Measurements from ENCODE around the gene SLC26A9.
"Not testable (repeated sequence)": the region's sequence is repeated elsewhere in the genome, so short reads cannot be mapped to it uniquely, and the experiment has no call there.

SLC26A9 gene

DNA sequence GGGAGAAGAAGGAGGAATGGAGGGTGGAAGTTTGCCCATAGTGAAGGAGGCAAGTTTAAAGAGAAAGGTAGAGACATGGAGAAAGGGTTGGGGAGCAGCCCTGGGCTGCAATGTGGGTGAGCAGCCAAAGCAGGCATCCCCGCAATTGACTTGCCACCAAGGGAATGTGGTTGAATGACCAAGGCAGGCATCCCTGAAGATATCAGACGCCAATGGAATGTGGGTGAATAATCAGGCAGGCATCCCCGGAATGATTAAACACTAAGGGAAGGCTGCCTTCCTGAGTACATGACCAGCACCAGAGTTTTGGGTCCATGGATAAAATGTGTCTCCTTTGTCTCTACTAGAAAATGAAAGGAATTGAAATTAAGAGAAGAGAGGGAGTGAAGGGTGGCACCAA lies 53.5 kb downstream of the SLC26A9 start:
- peak; percentile 57 for DNase-seq (ENCODE audit: low read depth)

DNA sequence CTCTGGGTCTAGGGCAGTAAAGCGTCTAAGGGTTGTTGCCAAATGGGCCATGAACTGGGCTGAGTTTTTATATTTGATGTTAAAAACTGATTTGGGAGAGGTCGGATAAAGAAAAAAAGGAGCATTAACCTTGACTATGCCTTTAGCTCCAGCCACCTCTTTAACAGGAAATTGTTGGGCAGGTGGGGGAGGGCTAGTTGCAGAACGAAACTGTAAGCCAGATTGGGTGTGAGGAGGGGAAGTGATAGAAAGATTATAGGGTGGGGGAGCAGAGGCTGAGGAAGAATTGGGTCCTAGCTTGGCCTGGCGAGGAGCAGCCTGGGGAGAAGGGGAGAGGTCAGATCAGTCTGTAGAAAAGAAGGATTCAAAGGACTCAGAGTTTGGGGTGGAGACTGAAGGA lies 54.2 kb downstream of the SLC26A9 start:
- DNase-seq (ENCODE audit: low read depth) = not testable (repeated sequence)

DNA sequence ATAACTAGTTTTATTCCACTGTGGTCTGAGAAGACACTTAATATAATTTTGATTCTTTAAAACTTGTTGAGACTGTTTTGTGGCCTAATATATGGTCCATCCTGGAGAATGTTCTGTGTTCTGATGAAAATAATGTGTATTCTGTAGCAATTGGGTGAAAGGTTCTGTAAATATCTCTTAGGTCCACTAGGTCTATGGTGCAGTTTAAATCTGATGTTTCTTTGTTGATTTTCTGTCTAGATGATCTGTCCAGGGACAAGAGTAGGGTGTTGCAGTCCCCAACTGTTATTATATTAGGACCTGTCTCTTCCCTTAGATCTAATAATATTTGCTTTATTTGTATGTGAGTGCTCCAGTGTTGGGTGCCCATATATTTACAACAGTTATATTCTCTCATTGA lies 59.5 kb downstream of the SLC26A9 start:
- DNase-seq (ENCODE audit: low read depth) = no peak

DNA sequence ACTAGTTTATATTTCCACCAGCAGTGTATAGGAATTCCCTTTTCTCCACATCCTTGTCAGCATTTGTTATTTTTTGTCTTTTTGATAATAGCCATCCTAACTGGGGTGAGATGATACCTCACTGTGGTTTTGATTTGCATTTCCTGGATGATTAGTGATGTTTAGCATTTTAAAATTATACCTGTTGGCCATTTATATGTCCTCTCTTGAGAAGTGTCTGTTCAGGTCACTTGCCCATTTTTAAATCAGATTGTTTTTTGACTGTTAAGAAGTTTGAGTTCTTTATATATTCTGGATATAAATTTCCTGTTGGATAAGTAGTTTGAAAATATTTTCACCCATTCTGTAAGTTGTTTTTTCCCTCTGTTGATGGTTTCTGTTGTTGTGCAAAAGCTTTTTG lies 62.3 kb downstream of the SLC26A9 start:
- no peak for DNase-seq (ENCODE audit: low read depth)

DNA sequence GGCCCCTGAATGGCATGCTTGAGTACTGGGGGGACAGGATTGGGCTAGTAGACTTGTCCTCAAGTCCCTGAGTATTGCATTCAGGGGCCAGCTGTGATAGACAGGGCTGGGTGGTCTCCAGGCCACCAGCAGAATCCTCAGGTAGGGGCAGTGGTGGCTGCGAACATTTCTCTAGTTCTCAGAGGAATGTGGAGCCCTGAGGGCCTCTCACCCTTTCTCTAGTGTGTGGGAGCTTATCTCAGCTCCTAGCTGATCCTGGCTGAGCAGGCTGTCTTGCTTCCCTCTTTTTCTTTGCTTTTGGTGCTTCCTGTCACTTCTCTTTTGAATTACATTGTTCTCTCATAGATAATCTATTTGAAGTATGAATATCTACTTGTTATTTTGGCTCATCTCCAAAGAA lies 63.3 kb downstream of the SLC26A9 start:
- no peak for DNase-seq (ENCODE audit: low read depth)

DNA sequence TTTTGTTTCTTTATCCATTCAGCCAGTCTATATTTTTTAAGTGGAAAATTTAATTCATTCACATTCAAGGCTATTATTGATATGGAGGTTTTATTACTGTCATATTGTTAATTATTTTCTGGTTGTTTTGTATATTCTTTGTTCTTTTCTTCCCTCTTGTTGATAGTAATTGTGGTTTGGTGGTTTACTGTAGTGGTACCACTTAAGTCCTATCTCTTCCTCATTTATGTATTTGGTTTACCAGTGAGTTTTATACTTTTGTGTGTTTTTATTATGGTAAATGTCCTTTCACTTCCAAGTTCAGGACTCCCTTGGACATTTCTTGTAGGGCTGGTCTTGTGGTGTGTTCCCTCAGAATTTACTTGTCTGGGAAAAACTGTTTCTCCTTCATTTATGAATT lies 65.2 kb downstream of the SLC26A9 start:
- no peak for DNase-seq (ENCODE audit: low read depth)

DNA sequence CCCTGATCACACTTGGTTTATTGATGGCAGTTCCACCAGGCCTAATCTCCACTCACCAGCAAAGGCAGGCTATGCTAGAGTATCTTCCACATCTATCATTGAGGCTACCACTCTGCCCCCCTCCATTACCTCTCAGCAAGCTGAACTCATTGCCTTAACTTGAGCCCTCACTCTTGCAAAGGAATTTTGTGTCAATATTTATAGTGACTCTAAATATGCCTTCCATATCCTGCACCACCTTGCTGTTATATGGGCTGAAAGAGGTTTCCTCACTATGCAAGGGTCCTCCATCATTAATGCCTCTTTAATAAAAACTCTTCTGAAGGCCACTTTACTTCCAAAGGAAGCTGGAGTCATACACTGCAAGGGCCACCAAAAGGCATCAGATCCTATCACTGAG lies 70.1 kb downstream of the SLC26A9 start:
- not testable (repeated sequence) for DNase-seq (ENCODE audit: low read depth)

DNA sequence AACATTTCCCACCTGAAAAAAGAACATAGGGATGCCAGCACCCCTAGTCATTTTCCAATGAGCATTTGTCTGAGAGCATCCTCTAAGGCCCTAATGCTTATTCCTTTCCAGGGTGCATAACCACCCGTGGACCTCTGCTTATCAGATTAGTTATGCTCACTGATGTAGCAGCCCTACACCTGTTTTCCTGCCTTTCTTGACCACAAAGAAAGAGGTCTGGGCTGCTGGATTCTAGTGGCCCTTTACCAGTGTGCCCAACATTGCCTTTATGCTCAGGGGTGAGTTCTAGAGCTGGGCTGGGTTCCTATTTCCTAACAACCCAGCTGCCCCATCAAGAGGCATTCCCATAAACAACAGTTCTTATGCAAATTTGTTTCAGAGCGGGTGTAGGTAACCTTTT lies 73.0 kb downstream of the SLC26A9 start:
- no peak for DNase-seq (ENCODE audit: low read depth)
